ENCODE data around the gene IKZF3. TPM values are rescaled to one million over a fixed set of nuclear protein-coding genes. Genes with fewer than 3 reads are reported as not detected.

Gene IKZF3
- total and polyA plus RNA-seq, 10 of the 15 experiments (the other 5 are each of a cell fraction or from before 2014, with no cell fraction given) = 5.5 to 98.2 (median 47.6) TPM

DNA sequence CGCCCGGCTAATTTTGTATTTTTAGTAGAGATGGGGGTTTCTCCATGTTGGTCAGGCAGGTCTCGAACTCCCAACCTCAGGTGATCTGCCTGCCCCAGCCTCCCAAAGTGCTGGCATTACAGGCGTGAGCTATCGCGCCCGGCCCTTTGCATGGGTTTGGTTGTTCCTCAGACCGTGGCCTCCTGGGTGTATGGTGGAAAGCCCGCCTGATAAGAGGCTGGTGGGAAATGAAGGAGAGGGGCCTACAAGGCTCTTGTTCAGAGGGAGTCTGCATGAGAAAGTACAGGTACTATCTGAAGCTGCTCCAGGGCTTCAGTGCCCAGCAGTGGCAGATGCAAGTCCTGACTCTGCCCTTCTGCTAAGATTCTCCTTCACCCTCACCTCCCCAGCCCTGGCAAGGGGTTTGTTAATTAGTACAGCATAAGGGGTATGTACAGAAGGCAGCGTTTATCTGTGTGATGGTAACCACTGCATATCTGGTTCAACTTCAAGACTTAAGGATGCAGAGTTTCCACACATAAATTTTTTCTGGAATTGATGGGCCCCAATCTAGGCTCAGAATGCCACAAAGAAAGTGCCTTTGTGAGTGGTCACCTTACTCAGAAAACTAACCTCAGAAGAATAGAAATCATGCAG, 102.1 kb downstream of the IKZF3 start (continued):
- TF ChIP-seq, protein P1, sequence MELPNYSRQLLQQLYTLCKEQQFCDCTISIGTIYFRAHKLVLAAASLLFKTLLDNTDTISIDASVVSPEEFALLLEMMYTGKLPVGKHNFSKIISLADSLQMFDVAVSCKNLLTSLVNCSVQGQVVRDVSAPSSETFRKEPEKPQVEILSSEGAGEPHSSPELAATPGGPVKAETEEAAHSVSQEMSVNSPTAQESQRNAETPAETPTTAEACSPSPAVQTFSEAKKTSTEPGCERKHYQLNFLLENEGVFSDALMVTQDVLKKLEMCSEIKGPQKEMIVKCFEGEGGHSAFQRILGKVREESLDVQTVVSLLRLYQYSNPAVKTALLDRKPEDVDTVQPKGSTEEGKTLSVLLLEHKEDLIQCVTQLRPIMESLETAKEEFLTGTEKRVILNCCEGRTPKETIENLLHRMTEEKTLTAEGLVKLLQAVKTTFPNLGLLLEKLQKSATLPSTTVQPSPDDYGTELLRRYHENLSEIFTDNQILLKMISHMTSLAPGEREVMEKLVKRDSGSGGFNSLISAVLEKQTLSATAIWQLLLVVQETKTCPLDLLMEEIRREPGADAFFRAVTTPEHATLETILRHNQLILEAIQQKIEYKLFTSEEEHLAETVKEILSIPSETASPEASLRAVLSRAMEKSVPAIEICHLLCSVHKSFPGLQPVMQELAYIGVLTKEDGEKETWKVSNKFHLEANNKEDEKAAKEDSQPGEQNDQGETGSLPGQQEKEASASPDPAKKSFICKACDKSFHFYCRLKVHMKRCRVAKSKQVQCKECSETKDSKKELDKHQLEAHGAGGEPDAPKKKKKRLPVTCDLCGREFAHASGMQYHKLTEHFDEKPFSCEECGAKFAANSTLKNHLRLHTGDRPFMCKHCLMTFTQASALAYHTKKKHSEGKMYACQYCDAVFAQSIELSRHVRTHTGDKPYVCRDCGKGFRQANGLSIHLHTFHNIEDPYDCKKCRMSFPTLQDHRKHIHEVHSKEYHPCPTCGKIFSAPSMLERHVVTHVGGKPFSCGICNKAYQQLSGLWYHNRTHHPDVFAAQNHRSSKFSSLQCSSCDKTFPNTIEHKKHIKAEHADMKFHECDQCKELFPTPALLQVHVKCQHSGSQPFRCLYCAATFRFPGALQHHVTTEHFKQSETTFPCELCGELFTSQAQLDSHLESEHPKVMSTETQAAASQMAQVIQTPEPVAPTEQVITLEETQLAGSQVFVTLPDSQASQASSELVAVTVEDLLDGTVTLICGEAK (IDR thresholded peaks at IDR 0.05; ENCODE audit: borderline replicate concordance) = no peak
- TF ChIP-seq TCF7 (IDR thresholded peaks at IDR 0.05; ENCODE audit: borderline replicate concordance) = no peak
- TF ChIP-seq, protein P2, sequence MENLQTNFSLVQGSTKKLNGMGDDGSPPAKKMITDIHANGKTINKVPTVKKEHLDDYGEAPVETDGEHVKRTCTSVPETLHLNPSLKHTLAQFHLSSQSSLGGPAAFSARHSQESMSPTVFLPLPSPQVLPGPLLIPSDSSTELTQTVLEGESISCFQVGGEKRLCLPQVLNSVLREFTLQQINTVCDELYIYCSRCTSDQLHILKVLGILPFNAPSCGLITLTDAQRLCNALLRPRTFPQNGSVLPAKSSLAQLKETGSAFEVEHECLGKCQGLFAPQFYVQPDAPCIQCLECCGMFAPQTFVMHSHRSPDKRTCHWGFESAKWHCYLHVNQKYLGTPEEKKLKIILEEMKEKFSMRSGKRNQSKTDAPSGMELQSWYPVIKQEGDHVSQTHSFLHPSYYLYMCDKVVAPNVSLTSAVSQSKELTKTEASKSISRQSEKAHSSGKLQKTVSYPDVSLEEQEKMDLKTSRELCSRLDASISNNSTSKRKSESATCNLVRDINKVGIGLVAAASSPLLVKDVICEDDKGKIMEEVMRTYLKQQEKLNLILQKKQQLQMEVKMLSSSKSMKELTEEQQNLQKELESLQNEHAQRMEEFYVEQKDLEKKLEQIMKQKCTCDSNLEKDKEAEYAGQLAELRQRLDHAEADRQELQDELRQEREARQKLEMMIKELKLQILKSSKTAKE (IDR thresholded peaks at IDR 0.05; ENCODE audit: low read depth, poor library complexity, severe bottlenecking) = no peak
- TF ChIP-seq YY1 (IDR thresholded peaks at IDR 0.05; ENCODE audit: low read depth, low read length) = no peak
